GM18505 (cell line): ENCODE measurements around the gene AKR1C3.
"Not testable (repeated sequence)": the region's sequence is repeated elsewhere in the genome, so short reads cannot be mapped to it uniquely, and the experiment has no call there.

Experiments
- ATAC-seq: cut with Tn5 transposase; IDR thresholded peaks from one replicate; pipeline ENCODE4 v1.9.1; 2021; ENCODE audit not compliant: unreplicated experiment
- POLR2A ChIP-seq: IDR thresholded peaks from 4 replicates; pipeline ENCODE4 v1.6.1; 2011; ENCODE audit warnings: borderline replicate concordance; ENCODE audit not compliant: insufficient read depth, insufficient read length; ENCODE audit errors: extremely low read depth

The AKR1C3 gene

DNA sequence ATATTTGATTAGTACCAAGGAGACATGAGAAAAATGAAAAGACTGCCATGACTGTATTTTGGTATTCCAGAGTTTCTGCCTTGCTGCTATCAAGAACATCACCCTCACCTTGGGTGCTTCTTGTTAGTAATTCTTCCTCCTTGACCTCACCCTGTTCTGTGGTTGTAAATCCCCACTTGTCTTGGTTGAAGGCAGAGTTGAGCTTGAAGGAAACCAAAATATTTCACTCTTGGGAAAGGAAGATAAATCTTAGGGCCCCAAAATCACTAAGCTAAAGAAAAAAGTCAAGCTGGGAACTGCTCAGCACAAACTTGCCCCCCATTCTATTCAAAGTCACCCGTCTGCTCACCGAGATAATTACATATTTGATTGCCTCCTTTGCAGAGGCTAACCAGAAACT is 20.6 kb upstream of the AKR1C3 start:
- ATAC-seq = no peak
- TF ChIP-seq POLR2A = no peak

DNA sequence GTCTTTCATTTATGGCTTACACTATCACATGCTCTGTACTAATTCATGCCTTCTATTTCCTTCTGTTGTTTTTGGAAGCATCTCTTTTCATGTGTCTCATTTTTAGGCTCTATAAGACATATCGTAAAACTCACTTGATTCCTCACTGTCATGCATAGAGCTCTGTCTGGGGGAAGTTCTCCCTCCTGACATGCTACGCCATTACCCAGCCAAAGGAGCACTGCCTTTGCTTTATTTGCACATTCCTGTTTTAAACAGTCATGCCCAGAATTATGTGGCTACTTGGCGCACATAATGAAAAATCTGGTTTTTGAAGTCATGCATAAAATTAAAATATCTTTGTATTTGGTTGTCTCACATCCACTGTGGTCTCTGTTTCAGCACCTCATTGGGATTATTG is 17.6 kb upstream of the AKR1C3 start:
- ATAC-seq = no peak
- no peak for TF ChIP-seq POLR2A

DNA sequence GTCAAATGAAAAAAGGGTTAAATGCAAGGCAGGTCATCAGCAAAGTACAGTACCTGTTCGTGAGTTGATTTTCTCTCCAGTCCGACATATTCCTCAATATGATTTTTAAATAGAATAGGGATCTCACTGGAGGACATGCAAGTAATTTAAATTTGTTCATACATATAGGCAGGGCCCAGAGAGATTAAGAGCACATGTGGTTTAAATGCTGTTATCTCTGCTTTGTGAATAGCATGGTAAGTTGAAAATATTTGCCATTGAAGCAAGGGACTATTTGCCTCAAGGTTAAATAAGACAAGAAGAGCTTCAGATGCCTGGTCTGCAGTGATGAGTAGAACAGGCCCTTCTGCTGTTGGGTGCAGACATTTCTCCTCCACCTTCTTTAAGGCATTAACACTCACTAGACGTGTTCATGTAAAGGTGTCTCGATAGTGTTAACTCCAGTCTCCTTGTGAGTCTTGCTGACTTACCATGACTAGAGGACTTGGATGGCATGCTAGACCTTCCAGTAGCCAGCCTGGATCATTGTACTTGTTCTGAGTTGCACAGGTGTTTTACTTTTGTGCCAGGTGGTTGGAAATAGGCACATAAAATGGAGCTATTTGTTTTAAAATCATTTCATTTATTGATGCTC is 15.6 kb upstream of the AKR1C3 start:
- TF ChIP-seq POLR2A = no peak
- ATAC-seq = no peak

DNA sequence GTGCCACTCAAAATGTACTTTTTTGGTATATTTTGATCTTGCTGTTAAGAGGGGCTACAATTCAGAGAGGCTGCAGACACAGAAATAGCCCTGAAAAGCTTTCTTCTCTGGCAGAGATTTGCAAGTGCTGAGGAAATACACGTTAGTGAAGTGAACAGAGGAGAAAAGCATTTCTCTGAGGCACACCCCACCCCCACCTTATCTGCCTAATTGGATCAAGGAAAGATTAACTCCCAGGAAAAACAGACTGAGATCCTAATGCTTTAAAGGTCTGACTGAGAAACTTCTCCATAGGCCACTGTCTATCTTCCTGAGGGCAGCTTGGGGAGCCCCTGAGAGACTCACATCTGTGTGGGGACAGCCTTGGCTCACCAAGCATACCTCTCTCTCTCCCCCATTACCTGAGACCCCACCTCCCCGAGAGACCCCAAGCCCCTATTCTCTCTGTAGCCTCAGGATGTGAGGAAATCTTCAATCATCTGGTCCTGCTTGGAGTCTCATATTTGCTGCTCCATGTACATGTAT is 14.8 kb upstream of the AKR1C3 start:
- no peak for TF ChIP-seq POLR2A
- no peak for ATAC-seq

DNA sequence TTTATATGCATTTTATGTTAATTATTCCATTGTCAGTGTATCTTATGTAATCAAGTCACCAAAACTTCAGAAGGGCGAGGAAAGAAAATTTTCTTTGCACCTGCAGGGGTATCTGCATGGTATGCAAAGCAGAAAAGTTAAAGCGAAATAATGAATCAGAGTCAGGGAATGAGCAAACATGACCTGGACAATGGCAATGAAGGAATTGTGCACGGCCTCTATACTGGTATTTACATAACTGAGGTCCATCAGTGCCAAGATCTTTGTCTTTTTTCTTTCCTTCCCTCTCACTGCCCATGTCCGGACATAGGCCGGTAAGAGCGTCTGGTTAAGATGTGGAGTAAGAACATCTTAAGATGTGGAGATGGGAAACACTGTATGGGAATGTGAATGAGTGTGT is 14.4 kb upstream of the AKR1C3 start:
- no peak for ATAC-seq
- no peak for TF ChIP-seq POLR2A

DNA sequence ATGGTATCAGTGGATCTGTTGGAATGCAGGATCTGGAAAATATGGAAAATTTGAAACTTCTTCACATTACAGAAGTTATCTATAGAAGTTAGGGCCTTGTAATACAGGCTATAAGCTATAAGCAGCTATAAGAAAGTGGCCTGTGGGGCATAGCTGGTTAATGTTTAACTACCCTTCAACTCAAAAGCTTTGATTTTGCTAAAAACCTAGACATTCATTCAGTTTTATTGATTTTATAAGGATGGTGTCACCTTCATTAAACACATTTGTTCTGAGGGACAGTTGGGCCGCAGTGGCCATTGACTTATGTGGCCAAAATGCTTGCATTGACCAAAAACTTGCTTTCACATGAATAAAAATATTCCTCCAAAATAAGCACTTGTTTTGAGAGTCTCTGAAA is 13.1 kb upstream of the AKR1C3 start:
- no peak for TF ChIP-seq POLR2A
- no peak for ATAC-seq

DNA sequence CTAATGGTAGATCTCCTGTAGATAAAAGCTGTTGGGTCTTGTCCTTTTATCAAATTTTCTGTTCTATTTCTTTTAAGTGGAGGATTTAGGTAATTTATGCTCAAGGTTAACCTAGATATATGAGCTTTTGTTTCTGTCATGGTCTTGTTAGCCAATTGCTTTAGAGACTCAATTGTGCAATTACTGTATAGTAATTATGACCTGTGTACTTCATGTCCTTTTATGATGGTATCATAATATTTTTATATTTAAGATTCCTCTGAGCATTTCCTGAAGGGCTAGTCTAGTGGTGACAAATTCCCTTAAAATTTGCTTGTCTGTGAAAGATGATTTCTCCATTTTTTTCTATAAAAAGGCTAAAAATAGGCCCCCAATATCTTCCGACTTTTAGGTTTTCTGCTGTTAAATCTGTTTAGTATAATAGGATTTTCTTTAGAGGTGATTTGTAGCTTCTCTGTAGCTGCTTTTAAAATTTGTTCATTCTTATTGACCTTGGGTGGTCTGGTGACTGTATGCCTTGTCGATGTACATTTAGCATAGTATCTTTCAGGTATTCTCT is 5.4 kb upstream of the AKR1C3 start:
- no peak for ATAC-seq
- no peak for TF ChIP-seq POLR2A

DNA sequence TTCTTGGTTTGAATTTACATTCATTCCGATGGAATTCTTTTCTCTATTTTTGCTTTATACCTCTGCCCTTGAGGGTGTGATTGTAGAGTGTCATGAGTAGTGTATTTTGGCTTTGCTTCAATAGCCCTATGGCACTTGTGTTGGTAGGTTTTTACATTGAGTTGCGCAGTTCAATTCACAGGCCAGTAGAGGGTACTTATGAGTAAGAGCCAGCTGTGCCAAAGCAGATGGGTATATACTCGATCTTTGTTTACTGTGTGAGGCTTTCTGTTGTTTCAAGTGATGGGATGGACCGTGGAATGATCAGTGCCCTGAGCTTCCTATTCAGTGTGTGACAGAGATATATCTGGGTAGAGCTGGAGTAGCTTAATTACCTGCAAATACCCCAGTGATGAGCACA is 4.3 kb upstream of the AKR1C3 start:
- no peak for TF ChIP-seq POLR2A
- no peak for ATAC-seq

DNA sequence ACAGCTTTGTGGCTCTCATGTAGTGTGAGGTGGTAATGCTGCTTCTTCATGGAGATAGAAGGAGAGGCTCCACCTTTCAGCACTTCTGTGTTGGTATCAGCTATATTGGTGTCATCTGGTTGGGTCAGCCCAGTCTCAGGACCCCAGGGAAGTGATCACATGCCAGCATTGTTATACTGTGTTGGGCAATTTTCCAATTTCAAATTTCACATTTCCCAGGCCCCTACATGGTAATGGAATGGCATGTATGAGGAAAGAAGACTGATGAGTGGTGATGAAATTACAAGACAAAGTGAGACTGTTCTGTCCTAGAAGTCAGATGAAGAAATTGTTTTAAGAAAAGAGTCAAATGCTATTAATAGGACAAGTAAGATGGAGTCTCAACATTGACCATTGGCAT is 3.7 kb upstream of the AKR1C3 start:
- no peak for ATAC-seq
- no peak for TF ChIP-seq POLR2A

DNA sequence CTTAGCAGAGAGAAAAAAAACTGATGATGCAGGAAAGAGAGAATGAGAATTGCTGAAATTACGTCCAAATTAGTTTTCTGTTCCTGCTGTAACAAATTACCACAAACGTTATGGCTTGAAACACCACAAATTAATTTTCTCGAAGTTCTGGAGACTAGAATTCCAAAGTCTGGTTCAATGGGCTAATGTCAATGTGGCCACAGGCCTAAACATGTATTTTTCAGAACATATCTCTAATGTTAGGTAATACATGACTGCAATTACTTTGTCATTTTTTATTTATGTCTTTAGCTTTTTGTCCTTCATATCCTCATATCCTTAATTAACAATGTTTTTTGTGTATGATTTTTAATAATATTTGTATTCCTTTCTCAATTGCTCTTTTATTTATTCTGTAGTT is 3.0 kb upstream of the AKR1C3 start:
- no peak for ATAC-seq
- no peak for TF ChIP-seq POLR2A

DNA sequence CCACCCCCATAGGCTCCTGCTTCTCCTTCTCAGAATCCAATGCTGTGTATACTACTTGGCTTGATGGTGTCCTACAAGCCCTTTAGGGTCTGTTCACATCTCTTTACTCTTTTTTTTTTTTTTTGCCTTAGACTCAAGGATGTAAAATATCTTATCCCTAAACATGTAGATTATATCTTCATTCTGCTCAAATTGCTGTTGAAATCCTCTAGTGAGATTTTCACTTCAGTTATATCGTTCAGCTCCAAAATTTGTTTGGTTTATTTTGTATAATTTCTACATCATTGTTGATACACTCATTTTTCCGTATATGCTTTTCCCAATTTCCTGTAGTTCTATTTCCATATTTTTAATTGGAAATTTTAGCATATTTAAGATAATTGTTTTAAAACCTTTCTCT is 1.8 kb upstream of the AKR1C3 start:
- ATAC-seq = no peak
- no peak for TF ChIP-seq POLR2A

DNA sequence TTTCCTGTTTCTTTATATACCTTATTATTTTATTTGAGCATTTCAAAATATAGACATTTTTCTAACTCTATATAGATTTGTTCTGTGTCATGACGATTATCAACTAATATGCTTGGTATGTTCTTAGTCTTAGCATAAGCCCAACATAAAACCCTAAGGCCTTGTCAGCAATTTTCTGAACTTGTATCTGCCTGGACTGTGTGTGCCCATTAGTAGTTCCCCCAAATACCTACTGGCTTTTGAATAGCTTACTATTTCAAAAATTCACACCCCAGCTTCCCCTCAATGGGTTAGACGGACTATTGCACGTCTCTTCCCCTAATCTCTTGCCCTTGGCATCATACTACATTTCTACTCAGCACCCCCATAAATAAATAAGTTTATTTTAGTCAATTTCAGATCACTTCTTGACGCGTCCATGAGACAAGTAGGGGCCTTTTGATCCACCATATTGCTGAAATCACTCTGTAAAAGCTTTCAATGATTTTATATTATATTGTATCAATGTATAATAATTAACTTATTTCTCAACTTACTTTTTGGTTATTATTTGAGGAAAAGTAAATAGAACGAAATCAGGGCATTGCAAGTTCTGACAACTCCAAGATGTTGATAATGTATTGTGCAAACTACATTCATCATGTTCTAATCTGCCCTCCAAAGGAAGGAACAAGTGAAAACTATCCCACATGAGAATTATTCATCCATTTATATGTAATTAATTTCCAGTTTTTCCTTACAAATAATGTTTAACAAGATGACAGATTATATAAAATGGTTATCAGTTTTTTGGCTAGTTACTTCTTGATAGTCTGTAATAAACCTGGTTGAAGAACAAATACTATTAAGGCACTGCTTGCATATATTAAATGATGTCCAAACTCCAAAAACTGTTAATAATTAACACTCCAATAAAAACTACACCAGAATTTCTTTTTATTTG is 1.1 kb upstream of the AKR1C3 start:
- no peak for TF ChIP-seq POLR2A
- no peak for ATAC-seq

DNA sequence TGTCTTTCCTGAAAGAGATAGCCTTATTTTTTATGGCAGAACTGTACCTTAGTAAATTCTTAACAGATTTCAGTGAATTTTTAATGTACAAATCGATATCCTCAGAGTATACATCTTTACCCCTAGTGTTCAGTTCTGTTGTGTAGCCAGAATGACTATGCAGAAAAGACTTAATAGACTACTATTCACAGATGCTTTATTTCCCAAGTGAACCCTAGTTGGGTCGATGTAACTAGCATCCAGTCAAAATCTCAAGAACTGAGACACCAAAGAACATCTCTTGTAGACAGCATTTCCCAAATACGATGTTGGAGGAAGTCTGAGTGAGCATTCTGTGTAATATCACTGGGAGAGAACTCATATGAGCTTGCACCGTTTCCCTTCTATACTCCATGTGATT is 1.5 kb downstream of the AKR1C3 start:
- TF ChIP-seq POLR2A = no peak

DNA sequence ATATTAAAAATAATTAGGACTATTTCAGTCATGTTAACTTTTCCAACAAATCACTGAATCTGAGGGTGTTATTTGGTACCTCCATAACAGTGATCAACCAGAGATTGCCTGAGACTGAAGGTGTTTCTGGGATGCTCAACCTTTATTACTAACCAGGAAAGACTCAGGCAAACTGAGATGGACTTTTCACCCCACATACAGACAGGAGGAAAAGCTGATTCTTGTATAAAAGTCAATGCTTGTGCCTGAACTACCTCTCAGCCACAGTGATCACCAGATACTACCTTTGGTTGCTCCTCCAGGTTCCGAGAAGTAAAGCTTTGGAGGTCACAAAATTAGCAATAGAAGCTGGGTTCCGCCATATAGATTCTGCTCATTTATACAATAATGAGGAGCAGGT is 1.9 kb downstream of the AKR1C3 start:
- TF ChIP-seq POLR2A = no peak
- no peak for ATAC-seq

More for the DNA sequence above, 1.5 kb downstream of the AKR1C3 start:
- no peak for ATAC-seq

DNA sequence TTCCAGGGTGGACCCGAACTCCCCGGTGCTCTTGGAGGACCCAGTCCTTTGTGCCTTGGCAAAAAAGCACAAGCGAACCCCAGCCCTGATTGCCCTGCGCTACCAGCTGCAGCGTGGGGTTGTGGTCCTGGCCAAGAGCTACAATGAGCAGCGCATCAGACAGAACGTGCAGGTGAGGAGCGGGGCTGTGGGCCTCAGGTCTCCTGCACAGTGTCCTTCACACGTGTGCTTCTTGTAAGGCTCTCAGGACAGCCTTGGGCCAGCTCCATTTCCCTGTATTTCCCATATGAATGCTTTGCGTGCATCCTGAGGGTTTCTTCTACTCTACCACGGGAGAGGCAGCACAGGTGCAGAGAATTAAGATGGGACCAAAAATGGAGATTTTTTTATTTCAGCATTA is 8.3 kb downstream of the AKR1C3 start:
- not testable (repeated sequence) for ATAC-seq
